ENCODE results near the gene CKAP2. TPM values are rescaled to one million over a fixed set of nuclear protein-coding genes. Genes with fewer than 3 reads are reported as not detected.

The CKAP2 gene
- total RNA-seq, 1 experiment from 2014 or later: 56.0 TPM

DNA sequence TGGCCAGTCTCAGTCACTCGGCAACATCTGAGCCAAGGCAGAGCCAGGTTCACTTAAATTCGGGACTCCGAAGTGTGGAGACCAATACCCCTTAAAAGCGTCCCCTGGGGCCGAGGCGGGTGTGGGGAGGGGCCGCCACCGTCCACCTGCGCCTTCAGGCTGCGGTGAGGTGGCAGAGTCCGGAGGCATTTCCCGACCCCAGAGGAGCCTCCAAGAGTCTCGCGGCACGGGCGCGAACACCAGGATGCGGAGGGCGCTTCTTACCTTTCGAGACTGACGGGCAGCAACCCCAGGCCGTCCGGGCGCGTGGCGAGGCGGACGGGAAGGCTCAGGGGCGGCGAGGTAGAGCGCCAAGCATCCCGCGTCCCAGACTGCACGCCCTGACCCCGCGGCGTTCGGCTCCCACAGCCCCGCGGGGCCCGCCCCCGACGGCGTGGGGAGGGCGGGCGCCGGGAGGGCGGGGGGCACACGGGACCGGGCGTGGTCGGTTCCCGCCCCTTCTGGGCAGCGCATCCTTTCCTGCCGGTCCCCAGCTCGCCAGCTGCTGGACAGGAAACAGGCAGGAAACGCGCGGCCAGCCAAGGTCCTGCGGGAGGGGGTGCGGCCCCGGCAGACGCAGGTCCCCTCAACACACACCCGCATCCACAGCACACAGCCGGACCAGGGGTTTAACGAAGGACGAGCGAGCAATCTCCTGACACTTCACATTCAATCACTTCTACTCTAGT is 49.3 kb upstream of the CKAP2 start, which contains the start of gene THSD1:
Gene THSD1, minus strand, starts transcription at position 406 of the 728 bp plus-strand sequence. CDS start 3,572 bp downstream, outside the sequence.
- peaks cover 45% of the 10 kb centered on the region for H3K27me3 Mint-ChIP-seq (ENCODE audit: low read depth)
- peak; percentile 80 for ATAC-seq
- TF ChIP-seq, protein P1, sequence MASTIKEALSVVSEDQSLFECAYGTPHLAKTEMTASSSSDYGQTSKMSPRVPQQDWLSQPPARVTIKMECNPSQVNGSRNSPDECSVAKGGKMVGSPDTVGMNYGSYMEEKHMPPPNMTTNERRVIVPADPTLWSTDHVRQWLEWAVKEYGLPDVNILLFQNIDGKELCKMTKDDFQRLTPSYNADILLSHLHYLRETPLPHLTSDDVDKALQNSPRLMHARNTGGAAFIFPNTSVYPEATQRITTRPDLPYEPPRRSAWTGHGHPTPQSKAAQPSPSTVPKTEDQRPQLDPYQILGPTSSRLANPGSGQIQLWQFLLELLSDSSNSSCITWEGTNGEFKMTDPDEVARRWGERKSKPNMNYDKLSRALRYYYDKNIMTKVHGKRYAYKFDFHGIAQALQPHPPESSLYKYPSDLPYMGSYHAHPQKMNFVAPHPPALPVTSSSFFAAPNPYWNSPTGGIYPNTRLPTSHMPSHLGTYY (CRISPR knock-in tag; IDR thresholded peaks at IDR 0.05): no peak
- TF ChIP-seq, protein P2, sequence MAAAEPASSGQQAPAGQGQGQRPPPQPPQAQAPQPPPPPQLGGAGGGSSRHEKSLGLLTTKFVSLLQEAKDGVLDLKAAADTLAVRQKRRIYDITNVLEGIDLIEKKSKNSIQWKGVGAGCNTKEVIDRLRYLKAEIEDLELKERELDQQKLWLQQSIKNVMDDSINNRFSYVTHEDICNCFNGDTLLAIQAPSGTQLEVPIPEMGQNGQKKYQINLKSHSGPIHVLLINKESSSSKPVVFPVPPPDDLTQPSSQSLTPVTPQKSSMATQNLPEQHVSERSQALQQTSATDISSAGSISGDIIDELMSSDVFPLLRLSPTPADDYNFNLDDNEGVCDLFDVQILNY (CRISPR knock-in tag; IDR thresholded peaks at IDR 0.05): peak; percentile 42; the same call in 1 of the 2 replicates
- TF ChIP-seq, protein P3, sequence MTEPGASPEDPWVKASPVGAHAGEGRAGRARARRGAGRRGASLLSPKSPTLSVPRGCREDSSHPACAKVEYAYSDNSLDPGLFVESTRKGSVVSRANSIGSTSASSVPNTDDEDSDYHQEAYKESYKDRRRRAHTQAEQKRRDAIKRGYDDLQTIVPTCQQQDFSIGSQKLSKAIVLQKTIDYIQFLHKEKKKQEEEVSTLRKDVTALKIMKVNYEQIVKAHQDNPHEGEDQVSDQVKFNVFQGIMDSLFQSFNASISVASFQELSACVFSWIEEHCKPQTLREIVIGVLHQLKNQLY (CRISPR knock-in tag; IDR thresholded peaks at IDR 0.05): no peak
- TF ChIP-seq, protein P4, sequence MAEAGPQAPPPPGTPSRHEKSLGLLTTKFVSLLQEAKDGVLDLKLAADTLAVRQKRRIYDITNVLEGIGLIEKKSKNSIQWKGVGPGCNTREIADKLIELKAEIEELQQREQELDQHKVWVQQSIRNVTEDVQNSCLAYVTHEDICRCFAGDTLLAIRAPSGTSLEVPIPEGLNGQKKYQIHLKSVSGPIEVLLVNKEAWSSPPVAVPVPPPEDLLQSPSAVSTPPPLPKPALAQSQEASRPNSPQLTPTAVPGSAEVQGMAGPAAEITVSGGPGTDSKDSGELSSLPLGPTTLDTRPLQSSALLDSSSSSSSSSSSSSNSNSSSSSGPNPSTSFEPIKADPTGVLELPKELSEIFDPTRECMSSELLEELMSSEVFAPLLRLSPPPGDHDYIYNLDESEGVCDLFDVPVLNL (CRISPR knock-in tag; IDR thresholded peaks at IDR 0.05; ENCODE audit: borderline replicate concordance, low read depth): no peak
- TF ChIP-seq TCF7 (CRISPR knock-in tag; IDR thresholded peaks at IDR 0.05; ENCODE audit: low read depth): no peak
- peak; percentile 81 for TF ChIP-seq ZBTB21 (CRISPR knock-in tag; IDR thresholded peaks at IDR 0.05; ENCODE audit: borderline replicate concordance)
- TF ChIP-seq, protein P5, sequence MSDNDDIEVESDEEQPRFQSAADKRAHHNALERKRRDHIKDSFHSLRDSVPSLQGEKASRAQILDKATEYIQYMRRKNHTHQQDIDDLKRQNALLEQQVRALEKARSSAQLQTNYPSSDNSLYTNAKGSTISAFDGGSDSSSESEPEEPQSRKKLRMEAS (CRISPR knock-in tag; IDR thresholded peaks at IDR 0.05): 0 out of 2 replicates have a peak, but pooled peaks have one; percentile 34
- TF ChIP-seq, protein P6, sequence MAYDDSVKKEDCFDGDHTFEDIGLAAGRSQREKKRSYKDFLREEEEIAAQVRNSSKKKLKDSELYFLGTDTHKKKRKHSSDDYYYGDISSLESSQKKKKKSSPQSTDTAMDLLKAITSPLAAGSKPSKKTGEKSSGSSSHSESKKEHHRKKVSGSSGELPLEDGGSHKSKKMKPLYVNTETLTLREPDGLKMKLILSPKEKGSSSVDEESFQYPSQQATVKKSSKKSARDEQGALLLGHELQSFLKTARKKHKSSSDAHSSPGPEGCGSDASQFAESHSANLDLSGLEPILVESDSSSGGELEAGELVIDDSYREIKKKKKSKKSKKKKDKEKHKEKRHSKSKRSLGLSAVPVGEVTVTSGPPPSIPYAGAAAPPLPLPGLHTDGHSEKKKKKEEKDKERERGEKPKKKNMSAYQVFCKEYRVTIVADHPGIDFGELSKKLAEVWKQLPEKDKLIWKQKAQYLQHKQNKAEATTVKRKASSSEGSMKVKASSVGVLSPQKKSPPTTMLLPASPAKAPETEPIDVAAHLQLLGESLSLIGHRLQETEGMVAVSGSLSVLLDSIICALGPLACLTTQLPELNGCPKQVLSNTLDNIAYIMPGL (CRISPR knock-in tag; IDR thresholded peaks at IDR 0.05): 0 out of 2 replicates have a peak, but pooled peaks have one; percentile 50
- TF ChIP-seq CREM (CRISPR knock-in tag; IDR thresholded peaks at IDR 0.05): no peak
- 0 out of 2 replicates have a peak, but pooled peaks have one; percentile 79 for TF ChIP-seq CBFB (CRISPR knock-in tag; IDR thresholded peaks at IDR 0.05; ENCODE audit: low read depth)
- TF ChIP-seq ESRRA (CRISPR knock-in tag; IDR thresholded peaks at IDR 0.05; ENCODE audit: borderline replicate concordance): peak; percentile 32; the same call in 1 of the 2 replicates
- 0 out of 2 replicates have a peak, but pooled peaks have one; percentile 41 for TF ChIP-seq ZNF138 (CRISPR knock-in tag; conservative IDR thresholded peaks at IDR 0.05)
- peak; percentile 23; the same call in 1 of the 2 replicates for TF ChIP-seq FOXP1 (CRISPR knock-in tag; IDR thresholded peaks at IDR 0.05; ENCODE audit: borderline replicate concordance)
- no peaks in the 10 kb centered on the region for H3K9me3 Mint-ChIP-seq
- DNase-seq (ENCODE audit: low spot score): peak; percentile 54
- no peaks in the 10 kb centered on the region for H3K36me3 Mint-ChIP-seq
- no peak within 1 kb of the TSS for H3K27ac Mint-ChIP-seq
- ChIA-PET CTCF (interaction anchor here (0.6 to 5.8 kb wide), 2 partner anchors 25 to 44 kb away, joined by 4 to 35 read pairs; partner anchors contain the start of gene VPS36), POLR2A (no interaction called here)
- peaks cover 15% of the 10 kb centered on the region for H3K4me1 Mint-ChIP-seq
- peak within 1 kb of the TSS; percentile 69 for H3K4me3 Mint-ChIP-seq

DNA sequence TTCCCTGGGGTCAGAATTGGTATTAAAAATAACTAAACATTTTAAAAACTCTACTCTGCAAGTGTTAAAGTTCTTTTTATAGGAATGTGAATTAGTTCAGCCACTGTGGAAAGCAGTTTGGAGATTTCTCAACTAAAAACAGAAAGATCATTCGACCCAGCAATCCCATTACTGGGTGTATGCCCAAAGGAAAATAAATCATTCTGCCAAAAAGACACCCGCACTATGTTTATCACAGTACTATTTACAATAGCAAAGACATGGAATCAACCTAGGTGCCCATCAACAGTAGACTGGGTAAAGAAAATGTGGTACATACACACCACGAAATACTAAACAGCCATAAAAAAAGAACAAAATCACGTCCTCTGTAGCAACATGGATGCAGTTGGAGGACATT is 48.6 kb upstream of the CKAP2 start:
- ATAC-seq (no peak), DNase-seq (ENCODE audit: low spot score) (no peak)
- ChIA-PET POLR2A (no interaction called here), CTCF (interaction anchor here (1.3 to 5.8 kb wide), 2 partner anchors 42 to 44 kb away, joined by 4 to 35 read pairs; partner anchors contain the start of gene VPS36)
- Mint-ChIP-seq H3K4me1 (peaks cover 15% of the 10 kb centered on the region), H3K4me3 (peak overlapping the region; percentile 58), H3K27ac (no peak overlapping the region), H3K9me3 (no peaks in the 10 kb centered on the region), H3K36me3 (no peaks in the 10 kb centered on the region), H3K27me3 (ENCODE audit: low read depth) (peaks cover 45% of the 10 kb centered on the region)
- TF ChIP-seq NFE2L1 (CRISPR knock-in tag; IDR thresholded peaks at IDR 0.05): no peak
- TF ChIP-seq, protein P7, sequence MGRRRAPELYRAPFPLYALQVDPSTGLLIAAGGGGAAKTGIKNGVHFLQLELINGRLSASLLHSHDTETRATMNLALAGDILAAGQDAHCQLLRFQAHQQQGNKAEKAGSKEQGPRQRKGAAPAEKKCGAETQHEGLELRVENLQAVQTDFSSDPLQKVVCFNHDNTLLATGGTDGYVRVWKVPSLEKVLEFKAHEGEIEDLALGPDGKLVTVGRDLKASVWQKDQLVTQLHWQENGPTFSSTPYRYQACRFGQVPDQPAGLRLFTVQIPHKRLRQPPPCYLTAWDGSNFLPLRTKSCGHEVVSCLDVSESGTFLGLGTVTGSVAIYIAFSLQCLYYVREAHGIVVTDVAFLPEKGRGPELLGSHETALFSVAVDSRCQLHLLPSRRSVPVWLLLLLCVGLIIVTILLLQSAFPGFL (CRISPR knock-in tag; IDR thresholded peaks at IDR 0.05; ENCODE audit: borderline replicate concordance): no peak
- TF ChIP-seq, protein P2 (CRISPR knock-in tag; IDR thresholded peaks at IDR 0.05): no peak
- no peak for TF ChIP-seq NR3C1 (CRISPR knock-in tag; conservative IDR thresholded peaks at IDR 0.05; ENCODE audit: low read depth)
- TF ChIP-seq, protein P8, sequence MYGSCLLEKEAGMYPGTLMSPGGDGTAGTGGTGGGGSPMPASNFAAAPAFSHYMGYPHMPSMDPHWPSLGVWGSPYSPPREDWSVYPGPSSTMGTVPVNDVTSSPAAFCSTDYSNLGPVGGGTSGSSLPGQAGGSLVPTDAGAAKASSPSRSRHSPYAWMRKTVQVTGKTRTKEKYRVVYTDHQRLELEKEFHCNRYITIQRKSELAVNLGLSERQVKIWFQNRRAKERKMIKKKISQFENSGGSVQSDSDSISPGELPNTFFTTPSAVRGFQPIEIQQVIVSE (CRISPR knock-in tag; IDR thresholded peaks at IDR 0.05; ENCODE audit: borderline replicate concordance): no peak
- no peak for TF ChIP-seq ZNF317 (CRISPR knock-in tag; IDR thresholded peaks at IDR 0.05; ENCODE audit: borderline replicate concordance, low read depth)
